Nephron (organoid): Measurements from ENCODE around the gene PYGM.

Experiments used
- H3K27ac Mint-ChIP-seq, 3 experiments: 2 replicates each; pipeline ENCODE4 v1.8.0; 2020; ENCODE audit warnings: mixed read lengths in 3 of 3, mild to moderate bottlenecking in 2 of 3, moderate library complexity in 1 of 3
- H3K27me3 Mint-ChIP-seq: 2 replicates; pipeline ENCODE4 v1.8.0; 2021; ENCODE audit warnings: low read depth, mild to moderate bottlenecking, moderate library complexity, mixed read lengths
- H3K36me3 Mint-ChIP-seq: 2 replicates; pipeline ENCODE4 v1.8.0; 2020; ENCODE audit warnings: low read depth, mixed read lengths
- H3K4me1 Mint-ChIP-seq: 2 replicates; pipeline ENCODE4 v1.8.0; 2020; ENCODE audit warnings: mixed read lengths
- H3K4me3 Mint-ChIP-seq, 3 experiments: 2 replicates each; pipeline ENCODE4 v1.8.0; 2020; ENCODE audit warnings: mild to moderate bottlenecking in 3 of 3, mixed read lengths in 3 of 3, moderate library complexity in 2 of 3
- H3K9me3 Mint-ChIP-seq: 2 replicates; pipeline ENCODE4 v1.8.0; 2020; ENCODE audit warnings: mixed read lengths
- CTCF ChIP-seq, 3 experiments: fragments of 200-600 bp; sonication (generic); IDR thresholded peaks; one replicate each; pipeline ENCODE4 v1.5.0; 2021; ENCODE audit warnings: antibody characterized with exemption in 3 of 3; ENCODE audit not compliant: unreplicated experiment in 3 of 3

PYGM gene

GRCh38 chr11:64729851-64730382 lies 29.9 kb downstream of the PYGM start:
- peaks cover 13% of the 10 kb centered on the region for H3K4me1 Mint-ChIP-seq
- peak overlapping the region in 1 of 3 experiments; percentile 23 for H3K4me3 Mint-ChIP-seq
- no peak overlapping the region for H3K27ac Mint-ChIP-seq
- no peaks in the 10 kb centered on the region for H3K9me3 Mint-ChIP-seq
- TF ChIP-seq CTCF (IDR thresholded peaks at IDR 0.05; ENCODE audit: unreplicated experiment in 3 of 3), result no peak
- no peaks in the 10 kb centered on the region for H3K36me3 Mint-ChIP-seq
- peaks cover 9% of the 10 kb centered on the region for H3K27me3 Mint-ChIP-seq

- H3K27ac Mint-ChIP-seq, result no peak overlapping the region
- H3K9me3 Mint-ChIP-seq, result no peaks in the 10 kb centered on the region
- peaks cover 13% of the 10 kb centered on the region for H3K27me3 Mint-ChIP-seq
- H3K36me3 Mint-ChIP-seq, result no peaks in the 10 kb centered on the region
- TF ChIP-seq CTCF (IDR thresholded peaks at IDR 0.05; ENCODE audit: unreplicated experiment in 3 of 3), result no peak
- no peak overlapping the region for H3K4me3 Mint-ChIP-seq
- peaks cover 22% of the 10 kb centered on the region for H3K4me1 Mint-ChIP-seq
Observed at GRCh38 chr11:64728757-64729365, 30.9 kb downstream of the PYGM start.

GRCh38 chr11:64726867-64727530 lies 32.8 kb downstream of the PYGM start:
- TF ChIP-seq CTCF (IDR thresholded peaks at IDR 0.05; ENCODE audit: unreplicated experiment in 3 of 3), result no peak

GRCh38 chr11:64726211-64726641 lies 33.5 kb downstream of the PYGM start:
- TF ChIP-seq CTCF (IDR thresholded peaks at IDR 0.05; ENCODE audit: unreplicated experiment in 3 of 3), result no peak
- no peak overlapping the region for H3K4me3 Mint-ChIP-seq
- peak overlapping the region; percentile 77 to 91 (median 83) for H3K27ac Mint-ChIP-seq
- H3K27me3 Mint-ChIP-seq, result peaks cover 34% of the 10 kb centered on the region
- H3K36me3 Mint-ChIP-seq, result no peaks in the 10 kb centered on the region
- no peaks in the 10 kb centered on the region for H3K9me3 Mint-ChIP-seq
- peaks cover 22% of the 10 kb centered on the region for H3K4me1 Mint-ChIP-seq

More at GRCh38 chr11:64726867-64727530, 32.8 kb downstream of the PYGM start:
- Mint-ChIP-seq H3K36me3 (no peaks in the 10 kb centered on the region), H3K9me3 (no peaks in the 10 kb centered on the region), H3K27me3 (peaks cover 26% of the 10 kb centered on the region), H3K4me3 (peak overlapping the region in 1 of 3 experiments; percentile 29), H3K4me1 (peaks cover 22% of the 10 kb centered on the region), H3K27ac (peak overlapping the region; percentile 77 to 91 (median 83))

GRCh38 chr11:64724863-64725532 lies 34.8 kb downstream of the PYGM start:
- H3K27ac Mint-ChIP-seq, result peak overlapping the region; percentile 35 to 68 (median 46)
- no peaks in the 10 kb centered on the region for H3K36me3 Mint-ChIP-seq
- peaks cover 41% of the 10 kb centered on the region for H3K27me3 Mint-ChIP-seq
- no peak for TF ChIP-seq CTCF (IDR thresholded peaks at IDR 0.05; ENCODE audit: unreplicated experiment in 3 of 3)
- H3K9me3 Mint-ChIP-seq, result no peaks in the 10 kb centered on the region
- H3K4me1 Mint-ChIP-seq, result peaks cover 22% of the 10 kb centered on the region
- peak overlapping the region; percentile 38 to 48 (median 40) for H3K4me3 Mint-ChIP-seq
